Kidney glomerular epithelial cell (primary cell): Measurements from ENCODE around the gene TNRC6C.
A peak's percentile ranks its signal among the peaks of the same experiment; 100 is the strongest.
"Not testable (repeated sequence)": the region's sequence is repeated elsewhere in the genome, so short reads cannot be mapped to it uniquely, and the experiment has no call there.

ENCODE experiments used
- DNase-seq: peaks from one replicate; lab custom pipeline; 2025; lab: John Stamatoyannopoulos, UW

The TNRC6C gene

DNA sequence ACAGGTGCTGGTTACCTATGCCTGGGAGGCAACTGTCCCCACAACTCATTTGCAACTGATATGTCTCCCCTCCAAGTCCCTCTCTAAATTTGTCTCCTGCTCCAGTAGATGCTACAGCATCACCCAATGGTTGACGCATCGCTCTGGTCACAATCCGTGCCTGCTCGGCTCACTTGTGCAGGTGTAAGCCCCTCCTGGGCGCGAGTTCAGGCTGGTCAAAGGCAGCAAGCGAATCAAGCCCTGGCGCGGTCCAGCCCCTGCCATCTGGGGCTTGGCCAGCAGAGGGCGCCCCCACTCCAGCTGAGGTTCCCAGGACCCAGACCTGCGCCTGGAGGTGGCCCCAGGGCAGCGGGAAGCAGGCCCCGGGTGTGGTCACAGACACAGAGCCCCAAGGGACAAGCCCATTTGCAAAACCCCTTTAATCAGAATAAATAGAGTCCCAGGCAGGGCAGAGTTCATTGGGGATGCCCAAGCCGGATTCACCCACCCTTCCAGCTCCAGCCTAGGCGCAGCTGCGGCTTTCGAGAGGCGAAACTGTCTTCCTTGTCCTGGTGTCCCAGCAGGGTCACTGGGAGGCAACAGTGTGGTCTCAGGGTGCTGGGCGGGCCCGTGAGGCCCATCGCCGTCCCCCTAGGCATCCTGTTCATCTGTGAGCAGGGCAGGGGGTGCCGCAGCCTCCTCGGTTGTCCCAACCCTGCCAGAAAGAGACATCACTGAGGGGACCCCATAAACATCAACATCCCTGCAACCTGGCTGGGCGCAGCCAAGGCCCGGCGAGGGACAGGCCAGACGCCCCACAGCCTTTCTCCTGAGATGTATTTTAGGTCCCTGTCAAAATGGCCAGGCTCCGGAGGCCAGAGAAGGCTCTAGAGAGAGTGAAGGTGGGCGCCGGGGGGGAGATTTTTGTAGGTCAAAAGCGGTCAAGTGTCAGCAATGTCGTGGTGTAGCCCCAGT, 154.3 kb downstream of the TNRC6C start:
- peak; percentile 29 for DNase-seq

- DNase-seq = no peak
These were observed 155.6 kb downstream of the TNRC6C start for GRCh38 chr17:78113804-78114785.

GRCh38 chr17:78114831-78115723, 156.6 kb downstream of the TNRC6C start:
- DNase-seq = no peak

- DNase-seq = not testable (repeated sequence)
These were observed 157.3 kb downstream of the TNRC6C start for GRCh38 chr17:78115803-78116202.

DNA sequence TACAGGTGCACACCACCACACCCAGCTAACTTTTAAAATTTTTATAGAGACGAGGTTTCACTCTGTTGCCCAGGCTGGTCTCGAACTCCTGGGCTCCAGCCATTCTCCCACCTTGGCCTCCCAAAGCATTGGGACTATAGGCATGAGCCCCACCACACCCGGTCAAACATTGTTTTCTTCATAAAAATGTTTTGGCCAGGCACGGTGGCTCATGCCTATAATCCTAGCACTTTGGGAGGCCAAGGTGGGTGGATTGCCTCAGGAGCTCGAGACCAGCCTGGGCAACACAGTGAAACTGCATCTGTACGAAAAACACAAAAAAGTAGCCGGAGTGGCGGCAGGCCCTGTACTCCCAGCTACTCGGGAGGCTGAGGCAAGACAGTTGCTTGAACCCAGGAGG, 157.9 kb downstream of the TNRC6C start:
- DNase-seq = no peak

GRCh38 chr17:78117027-78117981, 158.8 kb downstream of the TNRC6C start:
- DNase-seq = no peak

GRCh38 chr17:78118801-78119241, 160.3 kb downstream of the TNRC6C start:
- no peak for DNase-seq

DNA sequence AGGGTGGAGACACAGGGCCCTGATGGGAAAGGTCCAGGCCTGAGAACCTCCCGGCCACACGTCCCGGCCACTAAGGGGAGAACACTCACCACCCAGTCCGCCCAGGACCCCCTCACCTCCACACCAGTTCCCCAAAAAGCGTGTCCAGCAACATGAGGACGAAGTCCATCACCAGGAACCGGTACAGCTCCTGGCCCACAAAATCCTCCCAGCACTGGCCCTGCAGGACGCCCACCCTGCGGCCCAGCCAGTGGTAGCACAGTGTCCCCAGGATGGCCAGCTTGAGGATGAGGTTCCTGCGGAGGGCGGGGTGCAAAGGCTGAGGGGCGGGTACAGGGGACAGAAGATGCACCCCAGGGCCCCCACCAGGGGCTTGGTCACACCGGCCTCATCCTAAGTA, 162.0 kb downstream of the TNRC6C start:
- no peak for DNase-seq

DNA sequence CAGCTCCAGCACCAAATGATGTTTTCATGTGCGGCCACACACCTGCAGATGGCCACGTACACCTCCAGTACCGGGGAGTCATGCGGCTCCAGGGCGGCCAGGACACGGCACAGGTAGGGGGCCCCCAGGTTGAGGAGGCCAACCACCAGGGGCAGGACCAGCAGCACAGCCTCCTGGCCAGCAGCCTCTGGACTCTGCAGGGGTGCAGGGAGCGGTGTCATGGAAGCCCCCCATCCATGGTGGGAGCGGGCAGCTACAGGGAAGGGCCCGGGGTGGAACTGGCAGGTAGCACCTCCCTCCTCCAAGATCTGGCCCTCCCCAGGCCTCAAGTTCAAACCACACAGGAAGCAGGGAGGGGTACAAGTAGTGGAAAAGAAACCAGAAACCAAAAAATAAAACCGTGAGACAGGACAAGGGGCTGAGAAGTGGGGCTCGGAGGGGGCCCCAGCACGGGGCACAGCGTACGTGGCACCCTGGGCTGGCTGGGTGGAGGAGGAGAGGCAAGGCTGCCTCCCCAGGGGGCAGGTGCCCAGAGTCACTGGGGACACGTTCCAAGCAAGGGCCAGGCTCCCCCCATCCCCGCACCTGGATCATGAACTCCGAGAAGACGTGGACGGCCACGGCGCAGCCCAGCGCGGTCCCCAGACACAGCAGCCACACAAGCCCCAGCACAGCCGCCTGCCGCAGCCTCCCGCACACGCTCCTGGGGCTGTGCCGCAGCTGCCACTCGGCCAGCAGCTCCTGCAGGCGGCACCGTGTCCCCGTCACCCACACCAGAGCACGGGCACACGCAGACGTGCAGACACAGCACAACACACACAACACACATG, 162.7 kb downstream of the TNRC6C start:
- DNase-seq = no peak

- no peak for DNase-seq
These were observed 163.3 kb downstream of the TNRC6C start for GRCh38 chr17:78121801-78122215.

- no peak for DNase-seq
These were observed 163.9 kb downstream of the TNRC6C start for GRCh38 chr17:78122216-78122930.

- no peak for DNase-seq
These were observed 164.4 kb downstream of the TNRC6C start for GRCh38 chr17:78122931-78123249.

GRCh38 chr17:78123258-78123929, 164.9 kb downstream of the TNRC6C start:
- no peak for DNase-seq

DNA sequence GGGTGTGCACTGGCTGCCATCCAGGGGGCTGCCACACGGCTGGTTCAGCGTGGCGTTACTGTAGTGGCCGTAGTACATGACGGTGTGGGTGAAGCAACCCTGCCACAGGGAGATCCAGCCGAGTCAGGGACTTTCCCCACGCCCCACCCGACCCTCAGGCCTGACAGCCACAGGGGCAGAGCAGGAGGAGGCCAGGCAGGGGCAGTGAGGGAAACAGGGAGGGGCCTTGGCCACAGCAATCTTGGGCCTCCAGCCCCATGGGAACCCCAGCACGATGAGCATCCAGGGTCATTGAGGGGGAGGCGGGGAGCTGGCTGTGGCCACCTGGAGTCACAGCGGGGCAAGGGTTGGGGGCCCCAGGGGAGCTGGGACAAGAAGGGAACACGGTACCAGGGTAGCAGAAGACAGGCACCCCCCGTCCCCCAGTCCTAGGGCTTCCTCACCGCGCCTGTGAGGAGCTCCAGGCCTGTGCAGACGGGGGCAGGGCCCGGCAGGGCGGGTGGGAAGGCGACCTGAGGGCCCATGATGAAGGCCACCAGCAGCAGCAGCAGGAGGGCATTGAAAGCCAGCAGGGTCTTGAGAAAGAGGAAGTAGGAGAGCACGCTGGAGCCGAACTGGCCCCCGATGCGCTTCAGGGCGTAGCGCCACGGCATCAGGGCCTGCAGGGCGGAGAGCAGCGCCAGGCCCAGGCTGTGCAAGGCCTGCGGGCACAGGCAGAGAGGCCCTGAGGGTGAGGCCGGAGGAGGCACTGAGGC, 165.8 kb downstream of the TNRC6C start:
- no peak for DNase-seq

DNA sequence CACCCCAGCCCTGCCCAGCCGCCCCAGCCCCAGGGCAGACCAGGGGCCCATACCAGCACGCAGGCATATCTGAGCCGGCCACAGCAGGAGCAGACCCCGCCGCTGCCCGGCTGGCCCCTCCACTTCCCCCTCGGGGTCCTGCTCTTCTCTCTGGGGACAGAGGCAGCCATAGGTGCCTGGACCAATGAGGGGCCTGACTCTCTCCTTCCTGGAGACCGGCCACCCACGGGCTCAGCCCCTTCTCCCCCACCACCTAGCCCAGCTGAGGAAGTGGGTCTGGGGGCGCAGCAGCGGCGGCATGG, 166.3 kb downstream of the TNRC6C start:
- DNase-seq = no peak

- no peak for DNase-seq
These were observed 166.8 kb downstream of the TNRC6C start for GRCh38 chr17:78125138-78125913.
